Trophoblast cell (in vitro differentiated cells and primary cell): ENCODE measurements around the gene CBX2.

Experiments
- DNase-seq, 2 donors: peaks; one replicate each; pipeline ENCODE4 v3.0.0-alpha.2; 2016
- H2AFZ ChIP-seq: 2 replicates; pipeline ENCODE4 v1.6.1; 2013; ENCODE audit warnings: low read length, moderate library complexity, mild to moderate bottlenecking; ENCODE audit not compliant: insufficient read depth, poor library complexity
- H2AK5ac ChIP-seq: 2 replicates; pipeline ENCODE4 v1.6.1; 2013; ENCODE audit warnings: mild to moderate bottlenecking, low read length
- H2BK120ac ChIP-seq: 2 replicates; pipeline ENCODE4 v1.6.1; 2013; ENCODE audit warnings: low read length, mild to moderate bottlenecking, moderate library complexity; ENCODE audit not compliant: insufficient read depth, poor library complexity
- H2BK12ac ChIP-seq: 2 replicates; pipeline ENCODE4 v1.6.1; 2013; ENCODE audit warnings: mild to moderate bottlenecking, low read length, moderate library complexity
- H2BK5ac ChIP-seq: 2 replicates; pipeline ENCODE4 v1.6.1; 2013; ENCODE audit warnings: low read length, low read depth, moderate library complexity, mild to moderate bottlenecking; ENCODE audit not compliant: poor library complexity
- H3K14ac ChIP-seq: 2 replicates; pipeline ENCODE4 v1.6.1; 2013; ENCODE audit warnings: mild to moderate bottlenecking, low read length
- H3K18ac ChIP-seq: 2 replicates; pipeline ENCODE4 v1.6.1; 2013; ENCODE audit warnings: mild to moderate bottlenecking, low read length
- H3K23ac ChIP-seq: 2 replicates; pipeline ENCODE4 v1.6.1; 2013; ENCODE audit warnings: low read length
- H3K27ac ChIP-seq: 2 replicates; pipeline ENCODE4 v1.5.1; 2013; ENCODE audit warnings: low read depth, mild to moderate bottlenecking, inconsistent platforms, low read length, moderate library complexity
- H3K27me3 ChIP-seq: 2 replicates; pipeline ENCODE4 v1.6.1; 2013; ENCODE audit warnings: inconsistent platforms, mild to moderate bottlenecking, low read length, moderate library complexity; ENCODE audit not compliant: insufficient read depth
- H3K36me3 ChIP-seq, 2 experiments: 1 replicate in 1 of 2; 2 replicates in 1 of 2; pipeline ENCODE4 v1.6.1; 2013; ENCODE audit warnings: low read length in 2 of 2, mild to moderate bottlenecking in 2 of 2, moderate library complexity in 1 of 2; ENCODE audit not compliant: insufficient read depth in 2 of 2, control insufficient read depth in 1 of 2
- H3K4ac ChIP-seq: 2 replicates; pipeline ENCODE4 v1.6.1; 2013; ENCODE audit warnings: low read depth, mild to moderate bottlenecking, low read length, moderate library complexity
- H3K4me1 ChIP-seq, 2 experiments: 1 replicate in 1 of 2; 2 replicates in 1 of 2; pipeline ENCODE4 v1.6.1; 2013; ENCODE audit warnings: low read length in 2 of 2, mild to moderate bottlenecking in 2 of 2, moderate library complexity in 1 of 2; ENCODE audit not compliant: insufficient read depth in 2 of 2, control insufficient read depth in 1 of 2
- H3K4me2 ChIP-seq: 2 replicates; pipeline ENCODE4 v1.6.1; 2013; ENCODE audit warnings: inconsistent platforms, mild to moderate bottlenecking, low read length, moderate library complexity
- H3K4me3 ChIP-seq: 2 replicates; pipeline ENCODE4 v1.5.1; 2013; ENCODE audit warnings: mild to moderate bottlenecking, low read depth, low read length, inconsistent platforms
- H3K79me1 ChIP-seq: one replicate; pipeline ENCODE4 v1.6.1; 2013; ENCODE audit warnings: low read length
- H3K79me2 ChIP-seq: 2 replicates; pipeline ENCODE4 v1.6.1; 2013; ENCODE audit warnings: low read length, mild to moderate bottlenecking; ENCODE audit not compliant: control insufficient read depth, insufficient read depth, poor library complexity
- H3K9ac ChIP-seq: 2 replicates; pipeline ENCODE4 v1.6.1; 2013; ENCODE audit warnings: mild to moderate bottlenecking, low read length
- H3K9me3 ChIP-seq: 2 replicates; pipeline ENCODE4 v1.6.1; 2013; ENCODE audit warnings: low read depth, mild to moderate bottlenecking, control low read depth, inconsistent platforms, low read length; ENCODE audit not compliant: insufficient read depth
- H4K12ac ChIP-seq: 2 replicates; pipeline ENCODE4 v1.6.1; 2013; ENCODE audit warnings: low read depth, mild to moderate bottlenecking, low read length, moderate library complexity
- H4K8ac ChIP-seq: 2 replicates; pipeline ENCODE4 v1.6.1; 2013; ENCODE audit warnings: low read depth, mild to moderate bottlenecking, low read length, moderate library complexity
- H4K91ac ChIP-seq: one replicate; pipeline ENCODE4 v1.6.1; 2013; ENCODE audit warnings: low read depth, mild to moderate bottlenecking, low read length, moderate library complexity
- WGBS: extraction: QIAGEN DNeasy Blood & Tissue Kit; methylation state at CpG from one replicate; pipeline ENCODE4 v1.1.7; 2013; ENCODE audit warnings: missing lambda C conversion rate; ENCODE audit not compliant: insufficient read length, insufficient coverage; ENCODE audit errors: extremely low coverage; 5-methylcytosine and 5-hydroxymethylcytosine counted together

CBX2 gene

DNA sequence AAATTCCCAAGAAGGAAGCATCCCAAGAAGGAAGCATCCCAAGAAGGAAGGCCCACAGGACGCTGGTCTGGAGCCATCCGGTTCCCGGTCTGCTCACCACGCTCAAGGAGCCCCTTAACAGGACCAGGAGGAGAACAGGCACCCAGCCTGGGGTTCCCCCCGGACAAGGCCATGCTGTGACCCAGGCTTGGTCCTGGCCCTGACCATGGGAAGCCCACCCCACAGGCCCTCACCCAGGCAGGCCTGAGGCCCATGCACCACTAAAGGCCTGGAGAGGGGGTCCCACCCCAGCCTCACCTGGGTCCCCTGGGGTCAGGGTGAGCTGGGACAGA is 47.5 kb upstream of the CBX2 start:
- Histone ChIP-seq H2BK120ac (no peak overlapping the region), H3K14ac (no peak overlapping the region), H2AK5ac (no peak overlapping the region), H4K91ac (no peak overlapping the region), H3K27ac (no peak overlapping the region), H4K12ac (no peak overlapping the region), H3K4me3 (peak overlapping the region; percentile 35), H2BK12ac (no peak overlapping the region), H3K4ac (no peak overlapping the region), H3K9ac (no peak overlapping the region), H3K4me1 (no peaks in the 10 kb centered on the region), H3K79me1 (no peaks in the 10 kb centered on the region), H3K4me2 (no peak overlapping the region), H3K36me3 (no peaks in the 10 kb centered on the region), H4K8ac (no peak overlapping the region), H3K18ac (no peak overlapping the region), H3K27me3 (no peaks in the 10 kb centered on the region), H3K9me3 (peaks cover 5% of the 10 kb centered on the region), H3K79me2 (no peaks in the 10 kb centered on the region), H3K23ac (no peak overlapping the region), H2AFZ (no peak overlapping the region), H2BK5ac (no peak overlapping the region)
- no peak for DNase-seq
- no CpG with 5 or more reads among the region's 5 CpGs for WGBS

DNA sequence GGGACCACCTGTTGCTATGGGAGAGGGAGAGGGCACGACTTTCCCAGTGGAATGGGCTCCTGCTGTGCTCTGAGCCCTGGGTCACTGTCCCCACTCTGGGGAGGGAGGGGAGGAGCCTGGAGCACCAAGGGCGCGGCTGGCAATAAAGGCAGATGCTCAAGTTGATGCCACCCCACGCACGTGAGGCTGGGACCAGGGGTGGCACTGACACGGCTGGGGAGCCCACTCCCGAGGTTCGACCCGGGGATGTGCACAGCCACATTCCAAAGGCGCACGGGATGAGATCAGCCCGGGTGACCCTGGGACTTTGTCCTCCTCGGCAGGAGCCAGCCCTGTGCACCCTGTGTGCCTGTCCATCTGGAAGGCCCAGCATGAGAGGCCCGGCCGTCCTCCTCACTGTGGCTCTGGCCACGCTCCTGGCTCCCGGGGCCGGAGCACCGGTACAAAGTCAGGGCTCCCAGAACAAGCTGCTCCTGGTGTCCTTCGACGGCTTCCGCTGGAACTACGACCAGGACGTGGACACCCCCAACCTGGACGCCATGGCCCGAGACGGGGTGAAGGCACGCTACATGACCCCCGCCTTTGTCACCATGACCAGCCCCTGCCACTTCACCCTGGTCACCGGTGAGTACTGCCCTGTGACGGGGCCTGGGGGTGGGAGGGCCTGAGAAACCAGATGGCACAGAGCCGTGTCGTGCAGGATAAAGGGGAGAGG is 47.0 kb upstream of the CBX2 start, which contains the start of gene ENPP7:
ENPP7 (plus strand) TSS at position 175 of the 715 bp plus-strand sequence; CDS start at position 372, 197 bp downstream.
- WGBS: no CpG with 5 or more reads among the region's 33 CpGs
- H3K23ac ChIP-seq: no peak within 1 kb of the TSS
- H3K4me2 ChIP-seq: no peak within 1 kb of the TSS

GRCh38 chr17:79732254-79732653 is 45.7 kb upstream of the CBX2 start:
- Histone ChIP-seq H2BK5ac (no peak overlapping the region), H2AK5ac (no peak overlapping the region), H3K18ac (no peak overlapping the region), H3K14ac (no peak overlapping the region), H4K8ac (no peak overlapping the region), H2AFZ (no peak overlapping the region), H3K23ac (no peak overlapping the region), H3K4me2 (no peak overlapping the region), H3K27me3 (no peaks in the 10 kb centered on the region), H2BK120ac (no peak overlapping the region), H4K12ac (no peak overlapping the region), H3K4ac (no peak overlapping the region), H2BK12ac (no peak overlapping the region), H3K4me3 (no peak overlapping the region), H3K79me2 (no peaks in the 10 kb centered on the region), H3K4me1 (no peaks in the 10 kb centered on the region), H3K36me3 (no peaks in the 10 kb centered on the region), H3K9ac (no peak overlapping the region), H3K79me1 (no peaks in the 10 kb centered on the region), H3K9me3 (peaks cover 5% of the 10 kb centered on the region), H4K91ac (no peak overlapping the region), H3K27ac (no peak overlapping the region)
- WGBS: no CpG with 5 or more reads among the region's 10 CpGs
- no peak for DNase-seq

More for the DNA sequence above, 47.0 kb upstream of the CBX2 start, which contains the start of gene ENPP7:
- Histone ChIP-seq H3K4me1 (no peaks in the 10 kb centered on the region), H2BK120ac (no peak within 1 kb of the TSS), H3K18ac (no peak within 1 kb of the TSS), H4K91ac (no peak within 1 kb of the TSS), H3K9me3 (peaks cover 5% of the 10 kb centered on the region), H2BK5ac (no peak within 1 kb of the TSS), H3K14ac (no peak within 1 kb of the TSS), H2AK5ac (no peak within 1 kb of the TSS), H3K36me3 (no peaks in the 10 kb centered on the region), H3K4me3 (peak within 1 kb of the TSS; percentile 35), H4K12ac (no peak within 1 kb of the TSS), H3K4ac (no peak within 1 kb of the TSS), H4K8ac (no peak within 1 kb of the TSS), H2AFZ (no peak within 1 kb of the TSS), H3K27ac (no peak within 1 kb of the TSS), H3K79me1 (no peaks in the 10 kb centered on the region), H3K79me2 (no peaks in the 10 kb centered on the region), H3K27me3 (no peaks in the 10 kb centered on the region), H2BK12ac (no peak within 1 kb of the TSS), H3K9ac (no peak within 1 kb of the TSS)
- DNase-seq: no peak

DNA sequence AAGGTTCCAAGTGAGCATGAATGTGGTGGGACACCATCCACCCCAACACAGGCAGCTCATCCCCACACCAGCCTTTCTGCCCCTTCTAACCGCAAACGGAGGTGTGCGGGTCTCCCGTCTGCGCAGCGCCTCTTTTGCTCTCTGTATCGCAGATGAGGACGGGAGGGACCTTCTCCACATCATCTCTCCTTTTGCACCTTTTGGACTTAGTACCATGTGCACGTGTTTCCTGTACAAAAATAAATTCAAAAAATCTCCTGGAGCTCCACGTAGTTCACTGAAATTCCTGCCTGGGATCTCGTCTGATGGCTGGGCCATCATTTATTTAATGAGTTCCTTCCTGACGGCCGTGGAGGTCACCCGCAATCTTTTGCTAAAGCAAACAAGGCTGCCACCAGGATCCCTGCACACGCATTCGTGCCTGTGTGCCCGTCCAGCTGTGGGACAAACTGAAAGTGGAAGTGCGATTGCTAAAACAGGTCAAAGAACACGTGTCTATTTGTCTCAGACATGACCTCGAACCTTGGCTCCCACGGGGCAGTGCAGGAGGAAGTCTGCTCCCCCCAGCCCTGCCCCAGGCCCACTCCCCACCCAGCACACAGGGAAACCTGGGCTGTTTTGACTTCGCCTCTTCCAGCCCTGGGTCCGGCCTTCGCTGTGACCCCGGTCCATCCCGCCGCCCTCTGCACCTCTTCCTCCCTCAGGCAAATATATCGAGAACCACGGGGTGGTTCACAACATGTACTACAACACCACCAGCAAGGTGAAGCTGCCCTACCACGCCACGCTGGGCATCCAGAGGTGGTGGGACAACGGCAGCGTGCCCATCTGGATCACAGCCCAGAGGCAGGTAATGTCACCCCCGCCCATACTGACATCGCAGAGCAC is 44.9 kb upstream of the CBX2 start:
- H4K12ac ChIP-seq: no peak overlapping the region
- H4K8ac ChIP-seq: no peak overlapping the region
- no peak overlapping the region for H3K4ac ChIP-seq
- H3K9me3 ChIP-seq: peaks cover 5% of the 10 kb centered on the region
- H3K27me3 ChIP-seq: no peaks in the 10 kb centered on the region
- H2BK5ac ChIP-seq: no peak overlapping the region
- no peaks in the 10 kb centered on the region for H3K79me1 ChIP-seq
- no CpG with 5 or more reads among the region's 35 CpGs for WGBS
- no peaks in the 10 kb centered on the region for H3K36me3 ChIP-seq
- H3K23ac ChIP-seq: no peak overlapping the region
- no peak overlapping the region for H2AFZ ChIP-seq
- H3K14ac ChIP-seq: no peak overlapping the region
- H3K9ac ChIP-seq: no peak overlapping the region
- H3K4me2 ChIP-seq: no peak overlapping the region
- no peaks in the 10 kb centered on the region for H3K79me2 ChIP-seq
- no peak overlapping the region for H4K91ac ChIP-seq
- no peak overlapping the region for H2AK5ac ChIP-seq
- no peak overlapping the region for H3K4me3 ChIP-seq
- no peaks in the 10 kb centered on the region for H3K4me1 ChIP-seq
- H2BK120ac ChIP-seq: no peak overlapping the region
- DNase-seq: peak in 1 of 2 donors; percentile 7
- no peak overlapping the region for H3K27ac ChIP-seq
- no peak overlapping the region for H2BK12ac ChIP-seq
- no peak overlapping the region for H3K18ac ChIP-seq
